DMS53 (cell line): ENCODE measurements around the gene LHX1.

ENCODE experiments used
- DNase-seq: peaks from one replicate; lab custom pipeline; 2025; lab: John Stamatoyannopoulos, UW

LHX1 gene

GRCh38 chr17:36972186-36972700, 35.0 kb downstream of the LHX1 start:
- DNase-seq: no peak

GRCh38 chr17:36972905-36973304, 35.6 kb downstream of the LHX1 start:
- DNase-seq: no peak

- DNase-seq: no peak
Measured at GRCh38 chr17:36975922-36976515, 38.7 kb downstream of the LHX1 start.

- DNase-seq: no peak
Measured at GRCh38 chr17:36977066-36977465, 39.8 kb downstream of the LHX1 start.

GRCh38 chr17:36977568-36977967, 40.3 kb downstream of the LHX1 start:
- no peak for DNase-seq

GRCh38 chr17:36978810-36979564, 41.7 kb downstream of the LHX1 start:
- no peak for DNase-seq

GRCh38 chr17:36979565-36979941, 42.3 kb downstream of the LHX1 start:
- peak; percentile 4 for DNase-seq

GRCh38 chr17:36980280-36980761, 43.0 kb downstream of the LHX1 start:
- peak; percentile 60 for DNase-seq

- no peak for DNase-seq
Measured at GRCh38 chr17:36983618-36984017, 46.3 kb downstream of the LHX1 start.

- DNase-seq: no peak
Measured at GRCh38 chr17:36989173-36989572, 51.9 kb downstream of the LHX1 start.

GRCh38 chr17:36992701-36993100, 55.4 kb downstream of the LHX1 start:
- DNase-seq: no peak

GRCh38 chr17:36993227-36993626, 56.0 kb downstream of the LHX1 start:
- no peak for DNase-seq
